HFFc6 (cell line): ENCODE data around the gene PTPRM. TPM values are rescaled to one million over a fixed set of nuclear protein-coding genes. Genes with fewer than 3 reads are reported as not detected.

Experiments
- DNase-seq: peaks from one replicate; pipeline ENCODE4 v3.0.0-alpha.2; 2018
- H3K27ac Mint-ChIP-seq: 2 replicates; pipeline ENCODE4 v1.8.0; 2020; ENCODE audit warnings: mild to moderate bottlenecking, mixed read lengths
- H3K27me3 Mint-ChIP-seq: 2 replicates; pipeline ENCODE4 v1.8.0; 2021; ENCODE audit warnings: mild to moderate bottlenecking, moderate library complexity, mixed read lengths; ENCODE audit not compliant: insufficient read depth
- H3K36me3 Mint-ChIP-seq: 2 replicates; pipeline ENCODE4 v1.8.0; 2021; ENCODE audit warnings: low read depth, mixed read lengths
- H3K4me1 Mint-ChIP-seq: 2 replicates; pipeline ENCODE4 v1.8.0; 2020; ENCODE audit warnings: low read depth, mixed read lengths
- H3K4me3 Mint-ChIP-seq: 2 replicates; pipeline ENCODE4 v1.8.0; 2020; ENCODE audit warnings: mild to moderate bottlenecking, moderate library complexity, mixed read lengths
- H3K9me3 Mint-ChIP-seq: 2 replicates; pipeline ENCODE4 v1.8.0; 2020; ENCODE audit warnings: mild to moderate bottlenecking, mixed read lengths
- total RNA-seq, 6 experiments: library from RNA; stranded (reverse); fragmentation: NEBNext Ultra II Directional; extraction: Animal tissue kit (Norgen Biotek cat#: 25700); gene quantifications; 2 replicates in 1 of 6; 3 replicates in 5 of 6; pipeline ENCODE4 v1.2.3, GENCODE V29; 2021
- TF ChIP-seq, protein P1 (sequence below): fragments of 200-600 bp; sonication (generic); IDR thresholded peaks from 2 replicates; pipeline ENCODE4 v1.5.0; 2021; ENCODE audit warnings: antibody characterized with exemption, mild to moderate bottlenecking

PTPRM gene
- total RNA-seq, 6 experiments from 2014 or later = 39.4 to 49.8 (median 43.8) TPM

DNA sequence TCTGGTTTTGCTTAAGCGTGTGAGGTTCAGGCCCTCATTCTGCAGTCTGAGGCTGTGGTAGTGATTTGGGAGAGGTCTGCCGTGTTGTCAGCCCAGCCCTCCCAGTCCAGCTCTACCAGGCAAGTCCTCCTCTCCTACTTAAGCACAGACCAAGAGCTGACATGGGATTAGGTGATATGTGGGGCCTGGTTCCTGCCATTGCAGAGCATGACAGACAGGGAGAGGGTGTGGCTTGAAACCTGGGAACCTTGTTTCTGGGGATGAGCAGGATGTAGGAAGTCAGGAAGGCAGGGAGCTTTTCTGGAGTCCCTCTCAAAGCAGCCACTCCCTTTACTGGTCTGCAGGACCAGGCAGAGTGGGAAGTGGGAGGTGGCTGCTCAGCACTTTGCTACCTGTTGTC, 38.6 kb downstream of the PTPRM start:
- Mint-ChIP-seq H3K9me3 (no peaks in the 10 kb centered on the region), H3K27me3 (no peaks in the 10 kb centered on the region; the same call in 1 of the 2 replicates), H3K4me3 (no peak overlapping the region), H3K36me3 (peaks cover 5% of the 10 kb centered on the region; the same call in 1 of the 2 replicates), H3K4me1 (peaks cover 70% of the 10 kb centered on the region), H3K27ac (no peak overlapping the region)
- DNase-seq = no peak
- TF ChIP-seq, protein P1, sequence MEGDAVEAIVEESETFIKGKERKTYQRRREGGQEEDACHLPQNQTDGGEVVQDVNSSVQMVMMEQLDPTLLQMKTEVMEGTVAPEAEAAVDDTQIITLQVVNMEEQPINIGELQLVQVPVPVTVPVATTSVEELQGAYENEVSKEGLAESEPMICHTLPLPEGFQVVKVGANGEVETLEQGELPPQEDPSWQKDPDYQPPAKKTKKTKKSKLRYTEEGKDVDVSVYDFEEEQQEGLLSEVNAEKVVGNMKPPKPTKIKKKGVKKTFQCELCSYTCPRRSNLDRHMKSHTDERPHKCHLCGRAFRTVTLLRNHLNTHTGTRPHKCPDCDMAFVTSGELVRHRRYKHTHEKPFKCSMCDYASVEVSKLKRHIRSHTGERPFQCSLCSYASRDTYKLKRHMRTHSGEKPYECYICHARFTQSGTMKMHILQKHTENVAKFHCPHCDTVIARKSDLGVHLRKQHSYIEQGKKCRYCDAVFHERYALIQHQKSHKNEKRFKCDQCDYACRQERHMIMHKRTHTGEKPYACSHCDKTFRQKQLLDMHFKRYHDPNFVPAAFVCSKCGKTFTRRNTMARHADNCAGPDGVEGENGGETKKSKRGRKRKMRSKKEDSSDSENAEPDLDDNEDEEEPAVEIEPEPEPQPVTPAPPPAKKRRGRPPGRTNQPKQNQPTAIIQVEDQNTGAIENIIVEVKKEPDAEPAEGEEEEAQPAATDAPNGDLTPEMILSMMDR = no peak

DNA sequence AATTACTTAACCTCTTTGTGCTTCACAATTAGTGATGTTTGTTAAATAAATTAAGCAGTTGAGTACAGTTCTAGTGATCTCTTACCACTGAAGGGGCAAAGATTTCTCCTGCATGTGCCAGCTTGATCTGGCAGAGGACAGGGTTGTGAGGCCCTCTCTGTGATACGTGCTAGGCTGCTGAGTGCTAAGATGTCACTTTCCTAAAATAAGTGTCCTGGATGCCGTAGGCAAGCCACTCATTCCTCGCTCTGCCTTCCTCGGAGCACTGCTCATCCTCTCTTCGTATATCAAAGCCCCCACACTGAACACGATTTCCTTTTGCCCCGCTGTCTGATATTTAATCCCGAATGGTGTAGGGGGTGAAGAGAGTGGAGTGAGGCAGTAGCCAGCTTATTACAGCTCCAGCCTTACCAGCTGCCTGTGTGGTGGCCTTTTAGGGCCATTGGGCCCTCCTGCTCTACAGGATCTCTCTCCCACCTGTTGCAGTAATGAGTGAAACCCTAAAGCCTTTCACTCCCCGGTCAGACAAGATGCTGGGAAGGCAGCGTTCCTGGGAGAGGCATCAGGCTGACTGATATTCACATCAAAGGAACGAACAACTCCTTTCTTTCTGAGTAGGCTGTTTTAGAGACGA, 40.5 kb downstream of the PTPRM start:
- Mint-ChIP-seq H3K9me3 (no peaks in the 10 kb centered on the region), H3K36me3 (peaks cover 5% of the 10 kb centered on the region; the same call in 1 of the 2 replicates), H3K4me1 (peaks cover 60% of the 10 kb centered on the region), H3K4me3 (peak overlapping the region; percentile 73), H3K27ac (peak overlapping the region; percentile 87), H3K27me3 (no peaks in the 10 kb centered on the region)
- no peak for DNase-seq
- TF ChIP-seq, protein P1 = no peak

DNA sequence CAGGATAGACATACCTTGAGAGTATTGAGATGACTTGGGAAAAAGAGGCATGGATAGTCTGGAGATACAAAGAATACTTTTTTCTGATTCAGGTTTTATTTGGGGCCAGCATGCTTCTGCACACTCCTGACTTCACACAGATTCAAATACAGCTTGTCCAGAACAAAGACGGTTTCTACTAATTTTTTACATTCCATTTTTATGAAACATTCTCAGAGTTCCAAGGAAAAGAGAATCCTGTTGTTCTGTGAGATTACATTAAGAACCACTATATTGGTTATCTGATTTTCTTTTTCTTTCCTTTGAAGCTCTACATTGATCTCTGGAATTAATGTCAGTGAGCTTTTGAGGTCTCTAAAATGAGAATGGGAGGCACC, 41.0 kb downstream of the PTPRM start:
- TF ChIP-seq, protein P1 = no peak
- H3K4me1 Mint-ChIP-seq = peaks cover 59% of the 10 kb centered on the region
- no peak for DNase-seq
- H3K27ac Mint-ChIP-seq = peak overlapping the region; percentile 87
- no peaks in the 10 kb centered on the region for H3K27me3 Mint-ChIP-seq
- H3K9me3 Mint-ChIP-seq = no peaks in the 10 kb centered on the region
- H3K4me3 Mint-ChIP-seq = peak overlapping the region; percentile 73
- peaks cover 5% of the 10 kb centered on the region; the same call in 1 of the 2 replicates for H3K36me3 Mint-ChIP-seq

DNA sequence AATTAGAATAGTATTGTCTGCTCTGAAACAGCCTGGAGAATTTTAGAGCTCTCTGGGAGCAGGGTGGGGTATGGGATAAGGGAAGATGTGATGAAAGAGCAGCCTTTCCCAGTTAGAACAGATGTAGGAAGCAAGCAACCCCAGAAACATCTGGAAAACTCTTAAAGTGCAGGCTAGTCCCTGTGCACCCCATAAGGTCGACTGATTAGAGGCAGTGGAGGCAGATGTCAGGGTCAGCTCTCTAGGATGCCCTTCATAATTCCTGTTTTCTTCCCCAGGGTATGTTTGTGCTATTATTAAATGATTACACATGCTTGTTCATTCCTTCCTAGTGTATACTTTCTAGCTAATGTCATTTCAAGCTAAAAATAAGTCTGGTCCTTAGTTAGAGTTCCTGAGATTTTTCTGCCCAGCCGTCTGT, 41.7 kb downstream of the PTPRM start:
- Mint-ChIP-seq H3K4me3 (peak overlapping the region; percentile 73), H3K36me3 (peaks cover 5% of the 10 kb centered on the region; the same call in 1 of the 2 replicates), H3K27ac (peak overlapping the region; percentile 87), H3K4me1 (peaks cover 52% of the 10 kb centered on the region), H3K9me3 (no peaks in the 10 kb centered on the region), H3K27me3 (no peaks in the 10 kb centered on the region)
- peak; percentile 57 for DNase-seq
- TF ChIP-seq, protein P1 = no peak

DNA sequence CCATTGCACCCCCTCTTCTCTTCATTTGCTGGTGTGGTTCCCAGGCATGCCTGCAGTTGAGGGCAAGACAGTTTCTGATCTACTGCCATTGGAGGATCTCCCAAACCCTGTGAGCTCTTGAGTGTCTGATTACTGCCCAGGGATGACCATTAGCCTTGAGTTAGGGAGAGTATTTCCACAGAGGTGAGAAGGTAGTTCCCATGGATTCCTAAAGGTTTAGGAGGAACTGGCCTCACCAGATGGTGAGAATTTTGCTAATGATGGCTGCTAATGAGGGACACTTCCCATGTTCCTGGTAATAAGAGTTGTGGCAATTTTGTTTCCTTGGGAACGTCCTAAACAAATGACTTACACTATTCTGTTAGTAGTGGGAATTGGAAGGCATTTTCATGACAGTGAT, 42.5 kb downstream of the PTPRM start:
- TF ChIP-seq, protein P1 = no peak
- DNase-seq = no peak
- Mint-ChIP-seq H3K36me3 (peaks cover 5% of the 10 kb centered on the region; the same call in 1 of the 2 replicates), H3K9me3 (no peaks in the 10 kb centered on the region), H3K4me3 (peak overlapping the region; percentile 14; the same call in 1 of the 2 replicates), H3K27me3 (peaks cover 1% of the 10 kb centered on the region; the same call in 1 of the 2 replicates), H3K27ac (peak overlapping the region; percentile 87), H3K4me1 (peaks cover 52% of the 10 kb centered on the region)
